HG03378 (cell line): ENCODE results near the gene NMT1.

Experiments used
- ATAC-seq: cut with Tn5 transposase; IDR thresholded peaks from one replicate; pipeline ENCODE4 v1.9.1; 2021; ENCODE audit warnings: mild to moderate bottlenecking, moderate library complexity; ENCODE audit not compliant: unreplicated experiment

NMT1 gene

DNA sequence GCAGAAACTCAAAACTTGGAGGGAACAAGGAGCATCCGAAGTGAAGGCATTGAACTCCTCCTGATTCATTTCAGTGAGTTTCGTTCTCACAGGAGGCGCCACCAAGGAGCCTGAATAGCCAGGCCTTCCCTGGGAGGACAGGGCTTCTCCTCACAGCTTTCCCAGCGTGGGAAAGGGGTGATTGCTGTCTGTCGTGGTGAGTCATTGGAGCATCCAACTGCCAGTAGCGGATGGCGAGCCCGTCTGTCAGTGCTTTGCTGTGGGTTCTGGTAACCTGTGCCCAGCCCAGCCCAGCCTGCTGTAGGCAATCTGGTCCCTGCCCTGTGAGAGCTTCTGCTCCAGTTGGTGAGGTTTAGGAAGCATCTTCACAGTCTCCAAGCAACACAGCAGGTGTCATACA, 42.9 kb downstream of the NMT1 start:
- ATAC-seq = no peak

DNA sequence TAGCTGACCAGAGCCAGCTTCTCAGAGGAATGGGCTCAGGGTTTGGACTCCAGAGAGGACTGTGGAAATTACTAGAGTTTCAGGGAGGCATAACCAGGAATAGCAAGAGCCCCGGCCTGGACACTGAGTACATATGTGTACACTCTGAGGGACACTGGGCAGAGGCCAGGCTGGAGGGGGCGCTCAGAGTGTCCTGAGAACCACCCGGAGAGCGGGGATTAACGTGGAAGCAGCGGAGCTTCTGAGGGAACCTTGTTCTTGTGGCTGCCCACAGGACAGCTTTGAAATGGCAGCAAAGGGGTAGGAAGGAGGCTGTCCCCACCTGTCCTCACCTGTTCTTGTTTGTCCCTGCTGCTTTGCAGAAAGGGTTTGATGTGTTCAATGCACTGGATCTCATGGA, 43.4 kb downstream of the NMT1 start:
- no peak for ATAC-seq

DNA sequence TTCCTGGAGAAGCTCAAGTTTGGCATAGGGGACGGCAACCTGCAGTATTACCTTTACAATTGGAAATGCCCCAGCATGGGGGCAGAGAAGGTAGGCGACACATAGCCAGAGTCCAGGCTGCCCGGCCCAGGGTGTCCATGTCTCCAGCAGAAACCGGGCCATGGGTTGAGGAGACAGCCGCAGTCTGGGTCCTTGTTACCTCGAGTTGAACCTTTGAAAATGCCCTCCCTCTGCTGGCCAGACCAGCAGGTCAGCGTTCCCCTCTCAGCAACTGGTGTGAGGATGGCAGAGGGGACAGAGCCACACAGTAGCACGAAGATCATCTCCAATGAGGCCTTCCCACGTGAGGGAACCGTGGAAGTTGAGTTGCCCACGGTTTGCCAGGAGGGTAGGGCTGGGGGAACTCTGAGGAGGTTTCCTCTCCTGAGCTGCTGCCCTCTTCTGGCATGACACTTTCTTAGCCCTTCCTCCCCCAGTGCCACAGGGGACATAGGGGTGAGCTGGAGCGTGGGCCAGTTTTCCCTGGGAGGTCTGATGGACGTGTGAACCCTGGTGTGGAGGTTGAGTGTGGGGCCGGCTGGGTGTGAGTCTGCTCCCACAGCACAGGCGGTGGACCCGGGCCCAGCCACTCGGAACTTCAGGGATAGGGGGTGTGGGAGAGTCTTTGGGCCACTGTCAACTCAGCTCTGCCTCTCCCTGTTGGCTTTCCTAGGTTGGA, 43.9 kb downstream of the NMT1 start:
- no peak for ATAC-seq

DNA sequence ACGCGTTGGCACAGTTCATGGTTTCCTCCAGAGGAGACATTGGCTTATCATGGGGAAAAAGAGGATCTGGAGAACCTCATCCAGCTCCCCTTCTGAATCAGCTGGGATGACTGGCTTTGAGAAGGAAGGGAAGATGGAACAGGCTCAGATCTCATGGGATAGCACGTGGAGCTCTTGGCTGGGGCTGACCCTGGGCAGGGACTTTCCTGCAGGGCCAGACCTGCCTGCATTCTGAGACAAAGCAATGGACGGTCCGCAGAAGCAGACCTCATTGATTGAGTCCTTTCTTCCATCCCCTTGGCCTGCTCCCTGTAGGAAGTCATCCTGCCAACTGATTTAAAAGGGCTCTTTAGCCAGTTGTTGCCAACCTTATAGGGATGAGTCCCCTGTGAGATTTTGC, 45.0 kb downstream of the NMT1 start:
- no peak for ATAC-seq

DNA sequence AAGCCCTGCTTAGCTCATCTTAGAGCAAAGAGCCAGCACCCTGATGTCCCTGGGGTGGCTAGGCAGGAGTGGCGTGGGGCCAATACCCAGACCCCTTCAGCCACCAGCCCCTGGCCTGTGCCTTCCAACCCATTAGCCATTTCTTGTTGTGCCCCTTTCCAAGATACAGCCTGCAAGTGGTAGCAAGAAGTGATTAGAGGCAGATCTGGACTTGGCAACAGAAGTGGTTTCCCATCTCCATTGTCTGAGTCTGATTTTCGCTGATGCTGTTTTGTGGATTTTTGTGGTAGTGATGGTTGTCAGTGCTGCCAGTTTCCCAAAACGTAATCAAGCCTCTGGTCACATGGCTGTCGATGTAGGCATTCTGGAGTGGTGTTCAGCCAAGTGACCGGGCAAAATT, 45.5 kb downstream of the NMT1 start:
- ATAC-seq = no peak

DNA sequence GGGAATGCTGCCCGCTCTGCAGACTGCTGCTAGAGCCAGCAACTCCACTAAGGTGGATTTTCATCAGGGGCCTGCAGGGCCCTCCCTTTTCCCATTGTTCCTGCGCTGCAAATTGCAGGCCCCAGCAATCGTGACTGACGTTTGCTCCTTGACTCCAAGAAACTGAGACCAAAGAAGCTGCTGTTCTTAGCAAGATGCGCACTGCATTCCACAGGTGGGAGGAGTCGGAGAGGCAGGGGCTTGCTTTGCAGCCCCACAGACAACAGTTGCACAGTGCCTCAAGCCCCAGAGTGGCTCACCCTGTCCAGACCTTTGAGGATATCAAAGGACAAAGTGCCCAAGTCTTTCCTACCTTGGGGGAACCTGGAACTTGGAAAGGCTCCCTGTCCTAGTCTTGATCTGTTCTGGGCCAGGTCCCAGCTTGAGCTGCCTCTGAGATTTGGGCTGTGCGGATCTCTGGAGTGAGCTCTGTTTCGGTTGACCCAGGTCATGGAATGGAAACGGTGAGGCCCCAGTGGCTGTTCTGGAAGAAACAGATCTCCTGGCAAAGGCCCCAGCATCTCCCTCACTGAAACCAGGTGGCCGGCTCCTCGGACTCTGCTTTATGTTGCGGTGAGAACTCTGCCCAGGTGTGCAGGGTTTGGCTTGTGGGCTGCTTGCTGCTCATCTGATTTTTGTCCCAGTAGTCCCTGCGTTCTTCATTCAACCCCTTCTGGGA, 46.3 kb downstream of the NMT1 start:
- ATAC-seq = no peak

DNA sequence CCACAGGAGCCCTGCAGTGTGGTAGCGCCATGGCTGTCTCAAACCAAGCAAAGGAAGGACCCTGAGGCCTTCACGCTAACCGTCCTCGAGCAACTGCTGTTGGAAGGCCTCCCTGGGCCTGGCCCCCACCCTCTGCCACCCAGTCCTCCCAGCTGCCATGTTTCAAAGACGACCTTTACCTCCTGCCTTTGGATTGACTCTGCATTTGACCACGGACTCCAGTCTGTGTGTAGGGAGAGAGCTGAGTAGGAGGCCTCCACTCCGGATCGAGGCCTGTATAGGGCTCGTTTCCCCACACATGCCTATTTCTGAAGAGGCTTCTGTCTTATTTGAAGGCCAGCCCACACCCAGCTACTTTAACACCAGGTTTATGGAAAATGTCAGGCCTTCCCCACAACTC, 46.9 kb downstream of the NMT1 start:
- ATAC-seq = no peak

DNA sequence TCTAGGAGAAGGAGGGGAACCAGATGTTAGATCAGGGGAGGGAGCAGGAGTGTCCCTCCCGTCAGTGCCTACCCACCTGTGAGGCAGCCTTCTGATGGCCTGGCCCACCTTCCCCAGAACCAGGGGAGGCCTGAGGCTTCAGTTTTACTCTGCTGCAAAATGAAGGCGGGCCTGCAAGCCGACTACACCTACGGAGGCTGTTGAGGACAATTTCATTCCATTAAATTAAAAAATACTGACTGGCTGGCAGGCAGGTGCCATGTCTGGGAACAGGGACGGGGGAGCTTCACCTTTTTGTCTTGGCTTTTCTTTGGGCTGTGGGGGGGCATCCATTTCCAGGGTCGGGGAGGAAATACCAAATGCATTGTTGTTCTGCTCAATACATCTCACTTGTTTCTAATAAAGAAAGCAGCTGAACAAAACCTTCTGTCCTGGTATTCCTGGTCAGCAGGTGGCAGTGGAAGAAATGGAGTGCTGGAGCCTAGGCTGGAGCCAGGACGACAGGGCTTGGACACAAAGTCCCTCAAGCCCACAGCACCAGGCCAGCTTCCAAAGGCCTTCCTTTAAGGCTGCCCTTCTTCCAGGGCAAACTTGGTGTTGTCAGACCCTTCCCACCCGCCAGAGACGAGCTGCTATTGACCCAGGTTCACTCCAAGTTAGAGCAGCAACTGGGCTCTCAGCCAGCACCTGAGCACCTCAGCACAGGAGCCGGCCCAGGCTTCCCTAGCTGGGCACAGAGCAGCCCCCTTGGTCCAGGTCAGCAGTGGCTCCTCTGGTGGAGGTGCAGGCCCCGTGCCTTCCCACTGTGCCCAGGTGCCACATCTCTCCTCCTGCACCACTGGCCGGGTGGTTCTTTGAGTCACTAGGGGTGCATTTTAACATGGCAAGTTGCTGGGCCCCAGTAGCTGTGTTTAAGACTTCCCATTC, 47.7 kb downstream of the NMT1 start:
- ATAC-seq = no peak

DNA sequence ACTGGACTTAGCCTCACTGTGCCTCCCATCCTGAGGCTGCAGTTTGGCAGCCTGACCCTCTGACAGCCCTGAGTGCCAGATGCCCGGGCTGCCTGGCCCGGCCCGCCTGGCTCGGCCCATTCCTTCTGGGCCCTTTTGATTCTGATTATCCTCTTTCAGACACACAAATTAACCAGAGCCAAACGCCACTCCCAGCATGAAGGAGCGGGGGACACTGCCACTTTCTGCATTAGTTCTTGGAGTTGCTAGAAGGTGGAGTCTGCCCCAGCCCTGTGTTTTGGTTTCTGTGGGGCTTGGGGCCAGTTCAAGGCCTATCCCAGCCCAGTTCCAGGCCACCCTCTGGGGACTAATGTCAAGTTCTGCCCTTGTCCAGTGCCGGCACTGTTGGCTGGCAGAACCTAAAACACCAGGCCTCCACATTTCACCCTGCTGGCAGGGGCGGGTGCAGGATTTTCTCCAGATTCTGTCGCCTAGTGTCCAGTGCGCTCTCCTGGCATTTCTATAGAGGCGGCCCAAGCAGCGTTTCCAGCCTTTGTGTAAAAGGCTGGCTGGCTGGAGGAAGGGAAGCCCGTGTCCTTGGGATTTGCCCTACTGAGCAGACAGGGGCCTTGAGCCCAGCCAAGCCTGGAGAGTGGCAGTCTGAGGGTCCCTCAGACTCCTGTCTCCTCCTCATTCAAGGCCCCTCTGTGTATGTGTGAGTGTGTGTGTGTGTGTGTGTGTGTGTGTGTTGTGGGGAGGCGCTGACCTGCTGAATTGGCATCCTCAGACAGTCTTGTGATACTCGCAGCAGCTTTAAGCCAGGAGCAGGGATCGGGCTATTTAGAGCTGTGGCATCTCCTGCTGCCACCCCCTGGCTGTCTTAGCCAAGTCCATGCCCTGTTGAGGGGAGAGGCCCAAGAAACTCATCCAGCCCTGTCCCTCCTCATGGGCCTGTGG, 49.8 kb downstream of the NMT1 start:
- no peak for ATAC-seq

DNA sequence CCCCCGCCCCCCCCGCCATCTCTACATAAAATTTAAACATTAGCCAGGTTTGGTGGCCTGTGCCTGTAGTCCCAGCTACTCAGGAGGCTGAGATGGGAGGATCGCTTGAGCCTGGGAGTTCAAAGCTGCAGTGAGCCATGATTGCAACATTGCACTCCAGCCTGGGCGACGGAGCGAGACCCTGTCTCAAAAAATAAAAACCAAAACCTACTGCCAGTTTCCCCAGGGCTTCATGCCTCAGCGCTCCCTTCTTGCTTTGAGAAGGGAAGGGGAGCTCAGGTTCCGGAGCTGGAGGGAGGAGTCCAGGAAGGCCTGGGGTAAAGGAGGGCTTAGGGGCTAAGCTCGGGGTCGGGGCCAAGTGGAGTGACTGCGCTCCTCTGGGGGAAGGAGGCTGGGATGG, 50.7 kb downstream of the NMT1 start:
- no peak for ATAC-seq

DNA sequence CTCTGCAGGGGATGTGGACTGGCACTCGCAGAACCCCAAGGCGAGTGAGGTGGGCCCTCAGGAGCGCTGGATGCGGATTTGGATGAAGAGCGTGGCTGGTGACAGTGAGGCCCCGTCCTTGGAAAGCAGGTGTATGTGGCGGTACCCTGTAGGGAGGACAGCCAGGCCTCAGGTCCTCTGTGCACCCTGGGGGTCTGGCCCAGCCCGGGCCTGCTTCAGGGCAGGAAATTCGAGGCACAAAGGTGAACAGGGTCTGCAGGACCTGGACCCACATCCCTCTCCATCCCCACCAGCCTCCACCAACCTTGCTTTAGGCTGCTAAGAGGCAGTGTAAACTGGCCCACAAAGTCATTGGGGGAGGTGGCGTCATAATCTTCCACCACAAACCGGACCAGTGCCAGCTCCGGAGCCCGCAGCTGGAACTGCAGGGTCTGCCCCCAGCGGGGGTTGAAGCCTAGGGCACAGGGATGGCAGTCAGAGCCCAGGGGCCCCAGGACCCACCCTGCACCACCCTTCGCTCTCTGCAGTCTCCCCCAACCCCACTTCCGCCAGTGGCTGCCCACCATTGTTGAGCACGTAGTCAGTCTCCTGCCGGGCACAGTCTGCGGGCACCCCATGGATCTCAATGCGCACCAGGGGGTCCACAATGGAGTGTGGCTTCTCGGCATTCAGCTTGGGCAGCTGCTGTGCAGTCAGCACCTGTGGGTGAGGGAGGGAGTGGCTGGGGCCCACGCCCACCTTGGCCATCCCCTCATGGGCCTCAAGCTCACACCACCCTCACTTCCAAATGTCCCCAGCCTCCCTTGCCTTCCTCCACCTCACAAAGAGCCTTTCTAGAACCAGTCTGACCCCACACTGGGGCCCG, 51.7 kb downstream of the NMT1 start:
- ATAC-seq = no peak

DNA sequence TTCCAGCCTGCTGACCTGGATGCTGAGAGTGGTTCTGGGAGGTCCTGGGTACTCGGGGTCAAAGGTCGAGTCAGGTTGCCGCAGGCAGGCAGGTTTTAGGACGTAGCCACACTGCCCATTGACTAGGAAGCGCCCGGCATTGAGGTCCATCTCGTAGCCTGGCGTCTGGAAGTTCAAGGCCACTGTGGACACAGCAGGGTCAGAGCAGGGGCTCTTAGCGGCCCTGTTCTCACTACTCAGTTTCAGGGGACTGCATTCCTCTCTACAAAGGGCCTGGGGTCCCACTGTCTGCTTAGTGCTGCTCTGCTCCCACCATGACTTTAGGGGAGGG, 52.3 kb downstream of the NMT1 start:
- no peak for ATAC-seq

DNA sequence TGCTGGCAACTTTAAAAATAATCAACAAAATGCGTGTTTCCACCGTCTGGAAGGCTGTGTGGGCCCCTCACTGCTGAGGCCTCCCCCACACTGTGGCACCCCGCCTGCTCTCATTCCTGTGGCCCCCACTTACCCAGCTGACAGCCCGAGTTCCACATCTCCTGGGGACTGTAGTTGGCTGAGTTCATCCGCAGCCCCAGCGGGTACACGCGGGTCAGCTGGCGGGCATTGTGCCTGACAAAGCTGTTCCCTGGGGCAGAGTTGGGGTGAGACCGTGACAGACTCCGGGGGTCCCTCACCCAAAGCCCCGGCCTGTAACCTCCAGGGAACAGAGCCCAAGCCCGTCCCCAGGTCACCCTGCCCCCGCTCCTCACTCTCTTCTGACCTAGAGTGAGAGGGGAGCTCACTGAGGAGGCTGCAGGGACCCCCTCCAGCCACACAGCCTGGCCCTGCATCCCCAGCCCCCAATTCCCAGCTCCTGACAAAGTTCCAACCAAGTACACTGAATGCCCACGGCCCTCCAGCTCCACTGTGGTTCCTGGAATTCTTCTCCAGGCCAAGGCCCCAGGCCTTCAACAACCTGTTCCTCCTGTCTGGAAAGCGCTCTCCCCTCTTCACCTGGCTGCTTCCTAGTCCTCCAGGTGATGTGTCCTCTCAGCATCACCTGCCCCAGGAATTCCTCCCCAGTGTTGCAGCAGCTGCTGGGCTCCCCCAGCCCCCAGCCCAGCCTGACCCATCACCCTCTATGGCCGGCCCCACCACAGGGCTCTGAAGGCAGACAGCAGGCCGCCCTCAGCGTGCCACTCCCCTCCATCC, 53.2 kb downstream of the NMT1 start:
- no peak for ATAC-seq

DNA sequence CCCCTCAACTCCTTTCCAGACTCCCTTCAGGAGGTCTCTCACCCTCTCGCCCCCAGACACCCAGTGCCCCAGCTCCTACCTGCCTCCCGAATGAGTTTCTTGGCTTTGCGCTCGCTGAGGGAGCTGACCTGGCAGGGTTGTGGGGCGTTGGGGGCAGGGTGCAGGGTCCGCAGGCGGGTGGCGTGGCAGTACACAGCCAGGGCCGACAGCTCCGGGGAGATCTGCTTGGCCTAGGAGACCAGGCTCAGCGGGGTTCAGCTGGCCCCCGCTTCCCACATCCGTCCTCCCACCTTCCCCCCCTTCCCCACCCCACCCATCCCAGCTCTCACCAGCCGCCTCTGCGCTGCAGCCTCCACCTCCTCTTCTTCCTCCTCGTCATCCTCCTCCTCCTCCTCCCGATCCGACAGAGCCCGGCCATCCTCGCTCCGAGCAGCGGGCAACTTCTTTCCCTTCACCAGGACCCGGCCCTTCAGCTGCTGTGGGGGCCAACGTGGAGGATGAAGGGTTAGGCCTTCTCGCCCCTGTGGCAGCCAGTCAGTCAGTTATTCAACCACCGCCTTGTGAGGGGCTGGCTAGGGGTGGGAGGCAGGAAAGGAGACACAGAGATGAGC, 54.0 kb downstream of the NMT1 start:
- ATAC-seq = no peak

DNA sequence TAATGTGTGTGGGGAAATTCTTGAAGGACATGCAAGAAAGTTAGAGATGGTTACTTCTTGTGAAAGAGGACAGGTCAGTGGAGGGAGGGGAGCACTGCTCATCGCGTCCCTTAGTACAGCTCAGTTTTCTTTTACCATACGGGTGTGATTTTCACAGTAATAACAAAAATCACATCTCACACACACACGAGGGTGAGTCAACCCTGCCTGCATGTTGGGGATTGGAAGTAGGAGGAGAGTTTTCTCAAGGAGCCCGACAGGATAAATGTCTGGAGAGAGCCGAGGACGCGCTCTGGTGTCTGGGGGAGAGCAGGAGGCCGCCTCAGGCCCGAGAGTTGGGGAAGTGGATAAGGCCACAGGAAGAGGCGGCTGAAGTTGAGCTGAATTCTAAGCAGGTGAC, 54.8 kb downstream of the NMT1 start:
- ATAC-seq = no peak

DNA sequence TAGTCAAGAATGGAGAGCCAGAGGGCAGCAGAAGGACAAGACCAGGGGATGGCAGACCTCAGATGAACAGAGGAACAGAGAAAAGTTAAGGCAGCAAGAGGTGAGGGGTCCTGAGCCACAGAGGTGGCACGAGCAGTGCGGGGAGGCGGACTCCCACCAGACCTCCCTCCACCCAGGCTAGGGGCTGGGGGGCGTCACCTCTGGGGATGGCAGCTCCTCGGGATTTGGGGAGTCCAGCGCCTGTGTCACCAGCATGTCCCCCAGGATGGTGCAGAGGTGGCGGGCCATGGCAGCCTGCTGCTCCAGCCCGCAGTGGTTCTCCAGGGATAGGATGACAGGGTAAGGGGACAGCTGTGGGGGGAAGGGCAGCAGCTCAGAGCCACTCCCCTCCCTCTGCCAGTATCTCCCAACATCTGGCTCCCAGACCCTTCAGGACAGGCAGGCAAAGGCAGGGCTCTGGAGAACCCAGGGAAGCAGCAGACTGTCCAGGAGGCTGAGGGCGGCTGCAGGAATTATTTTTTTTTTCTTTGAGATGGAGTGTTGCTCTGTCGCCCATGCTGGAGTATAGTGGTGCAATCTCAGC, 55.4 kb downstream of the NMT1 start:
- ATAC-seq = no peak

DNA sequence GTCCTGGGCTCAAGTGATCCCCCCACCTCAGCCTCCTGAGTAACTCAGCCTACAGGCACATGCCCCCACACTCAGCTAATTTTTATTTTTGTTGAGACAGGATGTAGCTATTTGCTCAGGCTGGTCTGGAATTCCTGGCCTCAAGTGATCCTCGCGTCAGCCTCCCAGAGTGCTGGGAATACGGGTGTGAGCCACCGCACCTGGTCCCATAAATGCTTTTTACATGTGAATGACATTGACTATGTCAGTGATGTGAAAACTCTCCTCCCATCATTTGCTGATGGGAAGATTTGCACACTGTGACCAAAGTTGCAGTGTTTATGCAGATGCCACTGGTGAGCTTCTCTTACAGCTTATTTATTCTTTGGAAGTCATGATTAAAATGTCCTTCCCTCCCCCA, 56.2 kb downstream of the NMT1 start:
- ATAC-seq = no peak
